ENCODE measurements around the gene TPRA1. TPM values are rescaled to one million over a fixed set of nuclear protein-coding genes. Genes with fewer than 3 reads are reported as not detected.

TPRA1 gene
- total RNA-seq, result 37.2 to 39.0 TPM (median 37.2 TPM) in 3 replicates

- peak within 1 kb of the TSS; percentile 91 for H3K4me3 Mint-ChIP-seq
- peak within 1 kb of the TSS; percentile 97 for H3K27ac Mint-ChIP-seq
- H3K27me3 Mint-ChIP-seq (ENCODE audit: low read depth), result no peaks in the 10 kb centered on the region
These were observed at the start of gene TPRA1 for GRCh38 chr3:127590593-127591465. TSS of gene TPRA1 (minus strand) at chr3:127590733. CDS start at chr3:127580146, 10,587 bp downstream.

GRCh38 chr3:127640042-127640355 lies 49.5 kb upstream of the TPRA1 start:
- H3K27ac Mint-ChIP-seq, result no peak overlapping the region

More at GRCh38 chr3:127590593-127591465, at the start of gene TPRA1:
- Mint-ChIP-seq H3K4me1 (peaks cover 19% of the 10 kb centered on the region), H3K9me3 (no peaks in the 10 kb centered on the region), H3K36me3 (no peaks in the 10 kb centered on the region)
- no peak for TF ChIP-seq CTCF (IDR thresholded peaks at IDR 0.05; ENCODE audit: unreplicated experiment)
- DNase-seq (ENCODE audit: low spot score in 2 of 2, unreplicated experiment in 2 of 2), result peak; percentile 58 to 79

GRCh38 chr3:127639173-127640041 lies 48.9 kb upstream of the TPRA1 start:
- Mint-ChIP-seq H3K4me3 (no peak overlapping the region), H3K4me1 (peaks cover 6% of the 10 kb centered on the region), H3K27ac (peak overlapping the region; percentile 41), H3K36me3 (peaks cover under 1% of the 10 kb centered on the region), H3K9me3 (no peaks in the 10 kb centered on the region), H3K27me3 (ENCODE audit: low read depth) (peaks cover 4% of the 10 kb centered on the region)
- TF ChIP-seq CTCF (IDR thresholded peaks at IDR 0.05; ENCODE audit: unreplicated experiment), result no peak
- no peak for DNase-seq (ENCODE audit: low spot score in 2 of 2, unreplicated experiment in 2 of 2)

More at GRCh38 chr3:127640042-127640355, 49.5 kb upstream of the TPRA1 start:
- no peak for DNase-seq (ENCODE audit: low spot score in 2 of 2, unreplicated experiment in 2 of 2)
- H3K27me3 Mint-ChIP-seq (ENCODE audit: low read depth), result peaks cover 1% of the 10 kb centered on the region
- H3K4me1 Mint-ChIP-seq, result peaks cover 6% of the 10 kb centered on the region
- H3K36me3 Mint-ChIP-seq, result peaks cover 2% of the 10 kb centered on the region
- no peaks in the 10 kb centered on the region for H3K9me3 Mint-ChIP-seq
- H3K4me3 Mint-ChIP-seq, result no peak overlapping the region
- TF ChIP-seq CTCF (IDR thresholded peaks at IDR 0.05; ENCODE audit: unreplicated experiment), result no peak

- peaks cover 6% of the 10 kb centered on the region for H3K4me1 Mint-ChIP-seq
- no peaks in the 10 kb centered on the region for H3K9me3 Mint-ChIP-seq
- no peak for TF ChIP-seq CTCF (IDR thresholded peaks at IDR 0.05; ENCODE audit: unreplicated experiment)
- H3K4me3 Mint-ChIP-seq, result no peak overlapping the region
- DNase-seq (ENCODE audit: low spot score in 2 of 2, unreplicated experiment in 2 of 2), result no peak
- H3K27ac Mint-ChIP-seq, result no peak overlapping the region
- H3K27me3 Mint-ChIP-seq (ENCODE audit: low read depth), result peaks cover 8% of the 10 kb centered on the region
- no peaks in the 10 kb centered on the region for H3K36me3 Mint-ChIP-seq
These were observed 47.4 kb upstream of the TPRA1 start for GRCh38 chr3:127637971-127638370.

- no peaks in the 10 kb centered on the region for H3K36me3 Mint-ChIP-seq
- H3K4me1 Mint-ChIP-seq, result peaks cover 8% of the 10 kb centered on the region
- no peak for DNase-seq (ENCODE audit: low spot score in 2 of 2, unreplicated experiment in 2 of 2)
- no peaks in the 10 kb centered on the region for H3K9me3 Mint-ChIP-seq
- no peak overlapping the region for H3K27ac Mint-ChIP-seq
- no peak for TF ChIP-seq CTCF (IDR thresholded peaks at IDR 0.05; ENCODE audit: unreplicated experiment)
- no peak overlapping the region for H3K4me3 Mint-ChIP-seq
- peaks cover 8% of the 10 kb centered on the region for H3K27me3 Mint-ChIP-seq (ENCODE audit: low read depth)
These were observed 47.0 kb upstream of the TPRA1 start for GRCh38 chr3:127637546-127637945.
